HG03442 (cell line): ENCODE measurements around the gene NFATC3.
"Not testable (repeated sequence)": the region's sequence is repeated elsewhere in the genome, so short reads cannot be mapped to it uniquely, and the experiment has no call there.

ENCODE experiments used
- ATAC-seq: cut with Tn5 transposase; IDR thresholded peaks from one replicate; pipeline ENCODE4 v1.9.1; 2021; ENCODE audit warnings: mild to moderate bottlenecking, moderate library complexity; ENCODE audit not compliant: unreplicated experiment

The NFATC3 gene

GRCh38 chr16:68115851-68116250 lies 30.7 kb downstream of the NFATC3 start:
- no peak for ATAC-seq

GRCh38 chr16:68116256-68116867 lies 31.2 kb downstream of the NFATC3 start:
- ATAC-seq = no peak

GRCh38 chr16:68117884-68118283 lies 32.7 kb downstream of the NFATC3 start:
- no peak for ATAC-seq

- ATAC-seq = not testable (repeated sequence)
Measured at GRCh38 chr16:68118954-68119353, 33.8 kb downstream of the NFATC3 start.

- not testable (repeated sequence) for ATAC-seq
Measured at GRCh38 chr16:68120496-68120895, 35.3 kb downstream of the NFATC3 start.

- ATAC-seq = no peak
Measured at GRCh38 chr16:68126395-68126794, 41.2 kb downstream of the NFATC3 start.

GRCh38 chr16:68128577-68129305 lies 43.6 kb downstream of the NFATC3 start:
- ATAC-seq = no peak

GRCh38 chr16:68130520-68130919 lies 45.4 kb downstream of the NFATC3 start:
- no peak for ATAC-seq

- no peak for ATAC-seq
Measured at GRCh38 chr16:68131813-68132706, 46.9 kb downstream of the NFATC3 start.

GRCh38 chr16:68133000-68133399 lies 47.8 kb downstream of the NFATC3 start:
- not testable (repeated sequence) for ATAC-seq

GRCh38 chr16:68134644-68135043 lies 49.5 kb downstream of the NFATC3 start:
- no peak for ATAC-seq

GRCh38 chr16:68136515-68136914 lies 51.3 kb downstream of the NFATC3 start:
- no peak for ATAC-seq

- ATAC-seq = no peak
Measured at GRCh38 chr16:68144008-68144407, 58.8 kb downstream of the NFATC3 start.

GRCh38 chr16:68146585-68146984 lies 61.4 kb downstream of the NFATC3 start:
- ATAC-seq = no peak

- ATAC-seq = no peak
Measured at GRCh38 chr16:68147444-68147843, 62.3 kb downstream of the NFATC3 start.

GRCh38 chr16:68149596-68149995 lies 64.4 kb downstream of the NFATC3 start:
- ATAC-seq = no peak

GRCh38 chr16:68155425-68155824 lies 70.3 kb downstream of the NFATC3 start:
- ATAC-seq = no peak

GRCh38 chr16:68162413-68162812 lies 77.2 kb downstream of the NFATC3 start:
- no peak for ATAC-seq

GRCh38 chr16:68163275-68163674 lies 78.1 kb downstream of the NFATC3 start:
- not testable (repeated sequence) for ATAC-seq

GRCh38 chr16:68166264-68166663 lies 81.1 kb downstream of the NFATC3 start:
- no peak for ATAC-seq

- no peak for ATAC-seq
Measured at GRCh38 chr16:68179196-68179795, 94.1 kb downstream of the NFATC3 start.
